T-helper 17 cell (primary cell): ENCODE results near the gene CD70. TPM values are rescaled to one million over a fixed set of nuclear protein-coding genes. Genes with fewer than 3 reads are reported as not detected.
"Not testable (repeated sequence)": the region's sequence is repeated elsewhere in the genome, so short reads cannot be mapped to it uniquely, and the experiment has no call there.

ENCODE experiments used
- ATAC-seq: fragments of 150-1000 bp; cut with Tn5 transposase; 2 replicates; pipeline ENCODE4 v1.10.0; 2021; ENCODE audit warnings: mild to moderate bottlenecking, moderate library complexity
- DNase-seq, 3 donors: peaks; one replicate each; pipeline versions ENCODE4 v3.0.0 to v3.0.0-alpha.2; 2020 to 2021
- H3K9me3 ChIP-seq: one replicate; pipeline ENCODE4 v1.7.0; 2013; ENCODE audit warnings: low read length, mild to moderate bottlenecking; ENCODE audit not compliant: control insufficient read depth, poor library complexity, severe bottlenecking
- H3K27ac Mint-ChIP-seq: one replicate; pipeline ENCODE4 v1.8.0; 2022; ENCODE audit warnings: mild to moderate bottlenecking, moderate library complexity, mixed read lengths
- H3K27me3 Mint-ChIP-seq: one replicate; pipeline ENCODE4 v1.8.0; 2022; ENCODE audit warnings: mixed read lengths
- H3K36me3 Mint-ChIP-seq: one replicate; pipeline ENCODE4 v1.8.0; 2022; ENCODE audit warnings: low read depth, mixed read lengths
- H3K4me1 Mint-ChIP-seq: one replicate; pipeline ENCODE4 v1.8.0; 2022; ENCODE audit warnings: mild to moderate bottlenecking, mixed read lengths
- H3K4me3 Mint-ChIP-seq: one replicate; pipeline ENCODE4 v1.8.0; 2022; ENCODE audit warnings: mild to moderate bottlenecking, moderate library complexity, mixed read lengths
- total RNA-seq, 4 donors: library from RNA in 2 of 4; stranded (reverse) in 2 of 4; gene quantifications; one replicate each; pipeline ENCODE4 v1.2.3 and lab custom pipeline; 2022 to 2026

Gene CD70
- total RNA-seq, 2 donors from 2014 or later: 3.0 to 4.5 TPM

- ATAC-seq (no peak), DNase-seq (no peak)
- Mint-ChIP-seq H3K36me3 (peaks cover 9% of the 10 kb centered on the region), H3K27ac (peak overlapping the region; percentile 87), H3K4me1 (peaks cover 48% of the 10 kb centered on the region), H3K4me3 (peak overlapping the region; percentile 97), H3K27me3 (peaks cover 70% of the 10 kb centered on the region)
- no peaks in the 10 kb centered on the region for H3K9me3 ChIP-seq
Measured at GRCh38 chr19:6589711-6590257, 1.2 kb downstream of the CD70 start.

- peaks cover 66% of the 10 kb centered on the region for H3K27me3 Mint-ChIP-seq
- no peaks in the 10 kb centered on the region for H3K9me3 ChIP-seq
- H3K4me1 Mint-ChIP-seq: peaks cover 47% of the 10 kb centered on the region
- peaks cover 9% of the 10 kb centered on the region for H3K36me3 Mint-ChIP-seq
- peak overlapping the region; percentile 97 for H3K4me3 Mint-ChIP-seq
- no peak for DNase-seq
- no peak for ATAC-seq
- peak overlapping the region; percentile 87 for H3K27ac Mint-ChIP-seq
Measured at GRCh38 chr19:6588508-6589345, 2.2 kb downstream of the CD70 start.

- H3K4me3 Mint-ChIP-seq: peak overlapping the region; percentile 97
- DNase-seq (no peak), ATAC-seq (no peak)
- H3K27ac Mint-ChIP-seq: peak overlapping the region; percentile 63
- H3K9me3 ChIP-seq: no peaks in the 10 kb centered on the region
- peaks cover 47% of the 10 kb centered on the region for H3K4me1 Mint-ChIP-seq
- H3K36me3 Mint-ChIP-seq: peaks cover 9% of the 10 kb centered on the region
- peaks cover 64% of the 10 kb centered on the region for H3K27me3 Mint-ChIP-seq
Measured at GRCh38 chr19:6587998-6588507, 2.9 kb downstream of the CD70 start.

- H3K9me3 ChIP-seq: no peaks in the 10 kb centered on the region
- Mint-ChIP-seq H3K27me3 (peaks cover 59% of the 10 kb centered on the region), H3K4me1 (peaks cover 43% of the 10 kb centered on the region), H3K27ac (peak overlapping the region; percentile 19), H3K4me3 (peak overlapping the region; percentile 97), H3K36me3 (peaks cover 9% of the 10 kb centered on the region)
- no peak for DNase-seq
- ATAC-seq: peak; percentile 42
Measured at GRCh38 chr19:6587093-6587820, 3.7 kb downstream of the CD70 start.

GRCh38 chr19:6586726-6587092 is 4.2 kb downstream of the CD70 start:
- ATAC-seq (no peak), DNase-seq (no peak)
- H3K9me3 ChIP-seq: no peaks in the 10 kb centered on the region
- peaks cover 9% of the 10 kb centered on the region for H3K36me3 Mint-ChIP-seq
- peak overlapping the region; percentile 19 for H3K27ac Mint-ChIP-seq
- H3K4me1 Mint-ChIP-seq: peaks cover 43% of the 10 kb centered on the region
- peaks cover 57% of the 10 kb centered on the region for H3K27me3 Mint-ChIP-seq
- H3K4me3 Mint-ChIP-seq: peak overlapping the region; percentile 97

GRCh38 chr19:6586056-6586455 is 4.9 kb downstream of the CD70 start:
- Mint-ChIP-seq H3K27me3 (peaks cover 52% of the 10 kb centered on the region), H3K27ac (no peak overlapping the region), H3K4me1 (peaks cover 39% of the 10 kb centered on the region), H3K36me3 (peaks cover 9% of the 10 kb centered on the region), H3K4me3 (peak overlapping the region; percentile 82)
- H3K9me3 ChIP-seq: no peaks in the 10 kb centered on the region
- DNase-seq (no peak), ATAC-seq (no peak)

- not testable (repeated sequence) for H3K27ac Mint-ChIP-seq, H3K4me3 Mint-ChIP-seq
- peaks cover 19% of the 10 kb centered on the region for H3K4me1 Mint-ChIP-seq
Measured at GRCh38 chr19:6582515-6583484, 8.2 kb downstream of the CD70 start.

GRCh38 chr19:6580313-6580712 is 10.6 kb downstream of the CD70 start:
- no peak for ATAC-seq
- no peak for DNase-seq
- no peak overlapping the region for H3K4me3 Mint-ChIP-seq

More at GRCh38 chr19:6582515-6583484, 8.2 kb downstream of the CD70 start:
- peaks cover 19% of the 10 kb centered on the region for H3K27me3 Mint-ChIP-seq
- not testable (repeated sequence) for ATAC-seq, H3K9me3 ChIP-seq, DNase-seq, H3K36me3 Mint-ChIP-seq

GRCh38 chr19:6579450-6580178 is 11.3 kb downstream of the CD70 start:
- no peaks in the 10 kb centered on the region for H3K27me3 Mint-ChIP-seq
- no peaks in the 10 kb centered on the region for H3K9me3 ChIP-seq
- ATAC-seq (no peak), DNase-seq (no peak)
- no peak overlapping the region for H3K27ac Mint-ChIP-seq
- H3K4me1 Mint-ChIP-seq: peaks cover 3% of the 10 kb centered on the region
- no peak overlapping the region for H3K4me3 Mint-ChIP-seq
- H3K36me3 Mint-ChIP-seq: peaks cover 2% of the 10 kb centered on the region

More at GRCh38 chr19:6580313-6580712, 10.6 kb downstream of the CD70 start:
- Mint-ChIP-seq H3K27ac (no peak overlapping the region), H3K4me1 (peaks cover 3% of the 10 kb centered on the region), H3K36me3 (peaks cover 2% of the 10 kb centered on the region), H3K27me3 (no peaks in the 10 kb centered on the region)
- H3K9me3 ChIP-seq: no peaks in the 10 kb centered on the region

GRCh38 chr19:6577476-6578125 is 13.3 kb downstream of the CD70 start:
- DNase-seq: no peak
- Mint-ChIP-seq H3K36me3 (peaks cover 2% of the 10 kb centered on the region), H3K4me1 (peaks cover 3% of the 10 kb centered on the region), H3K4me3 (no peak overlapping the region), H3K27me3 (no peaks in the 10 kb centered on the region), H3K27ac (no peak overlapping the region)
- peak; percentile 61 for ATAC-seq
- no peaks in the 10 kb centered on the region for H3K9me3 ChIP-seq

GRCh38 chr19:6576869-6577475 is 14.0 kb downstream of the CD70 start:
- no peak for DNase-seq
- peaks cover 6% of the 10 kb centered on the region for H3K27me3 Mint-ChIP-seq
- no peak overlapping the region for H3K27ac Mint-ChIP-seq
- peaks cover 3% of the 10 kb centered on the region for H3K4me1 Mint-ChIP-seq
- no peak for ATAC-seq
- H3K4me3 Mint-ChIP-seq: no peak overlapping the region
- peaks cover 2% of the 10 kb centered on the region for H3K36me3 Mint-ChIP-seq
- no peaks in the 10 kb centered on the region for H3K9me3 ChIP-seq
